Caco-2 (cell line): ENCODE results near the gene BTLA. TPM values are rescaled to one million over a fixed set of nuclear protein-coding genes. Genes with fewer than 3 reads are reported as not detected.

ENCODE experiments used
- BruUV-seq: library from RNA; stranded (reverse); fragments of 400-500 nt; replicated peaks from 2 replicates; lab custom pipeline; 2021; lab: Mats Ljungman, UMichigan
- CTCF ChIA-PET: fragments of 300-600 bp; sonication (Branson Sonifier 250); formaldehyde crosslinking; loops from one replicate; lab custom pipeline; 2022; ENCODE audit warnings: antibody characterized with exemption; lab: Charles Lee
- POLR2A ChIA-PET: fragments of 300-600 bp; sonication (Branson Sonifier 250); formaldehyde crosslinking; loops from one replicate; lab custom pipeline; 2022; ENCODE audit warnings: antibody characterized with exemption; lab: Charles Lee
- DNase-seq, 2 experiments: peaks; one replicate each; pipeline versions ENCODE4 v3.0.0 to v3.0.0-alpha.2; 2020 to 2022
- H3K27me3 ChIP-seq: replicated peaks from 2 replicates; pipeline ENCODE4 v1.6.0; 2011; ENCODE audit warnings: low read length; ENCODE audit not compliant: control insufficient read depth, insufficient read depth
- H3K36me3 ChIP-seq: 2 replicates; pipeline ENCODE4 v1.5.1; 2011; ENCODE audit warnings: low read length; ENCODE audit not compliant: control insufficient read depth, insufficient read depth
- H3K4me1 ChIP-seq: fragments of 250-450 bp; sonication (Bioruptor Pico); 2 replicates; pipeline ENCODE4 v1.5.1; 2020; ENCODE audit warnings: mild to moderate bottlenecking
- H3K4me3 ChIP-seq: 2 replicates; pipeline ENCODE4 v1.5.1; 2011; ENCODE audit warnings: low read depth, mild to moderate bottlenecking, control low read depth, low read length
- H3K9me3 ChIP-seq: fragments of 250-450 bp; sonication (Bioruptor Pico); 2 replicates; pipeline ENCODE4 v1.5.1; 2020; ENCODE audit warnings: mild to moderate bottlenecking, moderate library complexity
- H3K27ac Mint-ChIP-seq: one replicate; pipeline ENCODE4 v1.8.0; 2022; ENCODE audit warnings: mixed read lengths; ENCODE audit not compliant: unreplicated experiment
- H3K27me3 Mint-ChIP-seq: one replicate; pipeline ENCODE4 v1.8.0; 2022; ENCODE audit warnings: mixed read lengths; ENCODE audit not compliant: insufficient read depth, unreplicated experiment
- H3K36me3 Mint-ChIP-seq: one replicate; pipeline ENCODE4 v1.8.0; 2022; ENCODE audit warnings: mild to moderate bottlenecking, mixed read lengths; ENCODE audit not compliant: insufficient read depth, unreplicated experiment
- H3K4me1 Mint-ChIP-seq: one replicate; pipeline ENCODE4 v1.8.0; 2022; ENCODE audit warnings: low read depth, mixed read lengths; ENCODE audit not compliant: unreplicated experiment
- H3K4me3 Mint-ChIP-seq: one replicate; pipeline ENCODE4 v1.8.0; 2022; ENCODE audit warnings: mild to moderate bottlenecking, moderate library complexity, mixed read lengths; ENCODE audit not compliant: unreplicated experiment
- H3K9me3 Mint-ChIP-seq: one replicate; pipeline ENCODE4 v1.8.0; 2022; ENCODE audit warnings: mixed read lengths; ENCODE audit not compliant: unreplicated experiment
- intact Hi-C: fragments of 100-400 bp; cut with micrococcal nuclease; formaldehyde crosslinking; loops from one replicate; pipeline ENCODE4 v1.10.0; 2022; ENCODE audit not compliant: unreplicated experiment
- total RNA-seq: library from RNA; stranded (reverse); gene quantifications from 2 replicates; pipeline ENCODE4 v1.2.3, GENCODE V29; 2022
- TF ChIP-seq, protein P1 (sequence below), 2 experiments: fragments of 200-600 bp in 1 of 2; IDR thresholded peaks; 1 replicate in 1 of 2; 2 replicates in 1 of 2; pipeline versions ENCODE4 v1.5.1 to v1.8.0; 2011 to 2022; ENCODE audit warnings: antibody characterized with exemption in 1 of 2, control low read depth in 1 of 2, inconsistent platforms in 1 of 2, low read depth in 1 of 2, low read length in 1 of 2, mild to moderate bottlenecking in 1 of 2, moderate library complexity in 1 of 2; ENCODE audit not compliant: insufficient read depth in 1 of 2, severe bottlenecking in 1 of 2, unreplicated experiment in 1 of 2

Gene BTLA
- total RNA-seq, 1 experiment from 2014 or later = not detected

DNA sequence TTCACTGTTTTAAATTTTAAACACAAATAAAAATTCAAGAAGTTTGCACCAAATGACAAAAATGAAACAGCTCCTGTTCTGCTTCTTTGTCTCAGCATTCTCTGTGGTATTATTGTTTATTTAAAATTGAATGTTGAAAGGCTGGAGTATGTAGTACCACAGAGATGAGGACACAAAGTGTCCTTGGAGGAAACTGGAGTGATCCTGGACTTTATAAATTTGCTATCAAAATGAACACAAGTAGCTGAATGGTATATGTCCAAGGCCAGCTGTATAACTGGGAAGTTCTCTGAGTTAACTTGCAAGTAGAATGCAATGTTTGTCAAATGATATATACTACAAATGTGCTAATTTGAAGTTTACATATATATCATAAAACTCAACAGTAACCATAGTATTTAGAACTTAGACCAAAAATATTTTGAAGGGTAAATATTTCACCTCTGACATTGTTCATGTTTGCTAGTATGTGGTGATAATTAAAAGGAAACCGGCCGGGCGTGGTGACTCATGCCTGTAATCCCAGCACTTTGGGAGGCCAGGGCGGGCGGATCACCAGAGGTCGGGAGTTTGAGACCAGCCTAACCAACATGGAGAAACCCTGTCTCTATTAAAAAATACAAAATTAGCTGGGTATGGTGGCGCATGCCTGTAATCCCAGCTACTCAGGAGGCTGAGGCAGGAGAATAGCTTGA lies 12.3 kb downstream of the BTLA start:
- ChIA-PET CTCF (no interaction called here), POLR2A (no interaction called here)
- Mint-ChIP-seq H3K27me3 (no peaks in the 10 kb centered on the region), H3K27ac (no peak overlapping the region), H3K4me1 (no peaks in the 10 kb centered on the region), H3K9me3 (no peaks in the 10 kb centered on the region), H3K4me3 (no peak overlapping the region), H3K36me3 (no peaks in the 10 kb centered on the region)
- no peaks in the 10 kb centered on the region for H3K27me3 ChIP-seq
- TF ChIP-seq, protein P1, sequence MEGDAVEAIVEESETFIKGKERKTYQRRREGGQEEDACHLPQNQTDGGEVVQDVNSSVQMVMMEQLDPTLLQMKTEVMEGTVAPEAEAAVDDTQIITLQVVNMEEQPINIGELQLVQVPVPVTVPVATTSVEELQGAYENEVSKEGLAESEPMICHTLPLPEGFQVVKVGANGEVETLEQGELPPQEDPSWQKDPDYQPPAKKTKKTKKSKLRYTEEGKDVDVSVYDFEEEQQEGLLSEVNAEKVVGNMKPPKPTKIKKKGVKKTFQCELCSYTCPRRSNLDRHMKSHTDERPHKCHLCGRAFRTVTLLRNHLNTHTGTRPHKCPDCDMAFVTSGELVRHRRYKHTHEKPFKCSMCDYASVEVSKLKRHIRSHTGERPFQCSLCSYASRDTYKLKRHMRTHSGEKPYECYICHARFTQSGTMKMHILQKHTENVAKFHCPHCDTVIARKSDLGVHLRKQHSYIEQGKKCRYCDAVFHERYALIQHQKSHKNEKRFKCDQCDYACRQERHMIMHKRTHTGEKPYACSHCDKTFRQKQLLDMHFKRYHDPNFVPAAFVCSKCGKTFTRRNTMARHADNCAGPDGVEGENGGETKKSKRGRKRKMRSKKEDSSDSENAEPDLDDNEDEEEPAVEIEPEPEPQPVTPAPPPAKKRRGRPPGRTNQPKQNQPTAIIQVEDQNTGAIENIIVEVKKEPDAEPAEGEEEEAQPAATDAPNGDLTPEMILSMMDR (IDR thresholded peaks at IDR 0.05; ENCODE audit: insufficient read depth in 1 of 2, low read depth in 1 of 2, low read length in 1 of 2, severe bottlenecking in 1 of 2, unreplicated experiment in 1 of 2) = no peak
- H3K9me3 ChIP-seq = no peaks in the 10 kb centered on the region
- H3K36me3 ChIP-seq = no peaks in the 10 kb centered on the region
- H3K4me3 ChIP-seq = no peak overlapping the region
- no peak for DNase-seq
- no TSS peak for BruUV-seq
- intact Hi-C loops = no loop called here
- no peaks in the 10 kb centered on the region for H3K4me1 ChIP-seq

DNA sequence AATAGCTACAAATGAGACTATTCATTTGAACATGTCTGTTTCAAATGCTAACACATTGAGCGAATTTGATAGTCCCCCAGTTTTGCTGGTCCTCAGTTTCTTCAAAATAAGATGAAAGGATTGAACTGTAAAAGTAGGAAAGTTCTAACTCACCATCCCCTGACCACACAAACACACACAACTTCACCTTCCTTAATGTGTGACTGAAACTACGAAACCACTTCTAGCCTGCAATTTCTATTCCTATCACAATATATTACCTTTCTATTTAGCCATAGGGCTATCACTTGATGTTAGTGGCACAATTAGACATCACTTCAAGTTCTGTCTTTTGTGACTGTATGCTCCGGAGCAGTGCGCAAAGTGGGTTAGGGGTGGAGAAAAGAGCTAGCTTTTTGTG lies 14.9 kb downstream of the BTLA start:
- no peak overlapping the region for H3K27ac Mint-ChIP-seq
- Histone ChIP-seq H3K4me1 (no peaks in the 10 kb centered on the region), H3K9me3 (no peaks in the 10 kb centered on the region), H3K4me3 (no peak overlapping the region), H3K27me3 (no peaks in the 10 kb centered on the region), H3K36me3 (no peaks in the 10 kb centered on the region)
- TF ChIP-seq, protein P1 (IDR thresholded peaks at IDR 0.05; ENCODE audit: insufficient read depth in 1 of 2, low read depth in 1 of 2, low read length in 1 of 2, severe bottlenecking in 1 of 2, unreplicated experiment in 1 of 2) = no peak
- no peak overlapping the region for H3K4me3 Mint-ChIP-seq
- H3K27me3 Mint-ChIP-seq = no peaks in the 10 kb centered on the region
- ChIA-PET CTCF (no interaction called here), POLR2A (no interaction called here)
- H3K9me3 Mint-ChIP-seq = no peaks in the 10 kb centered on the region
- H3K4me1 Mint-ChIP-seq = no peaks in the 10 kb centered on the region
- no peak for DNase-seq
- BruUV-seq = no TSS peak
- intact Hi-C loops = no loop called here
- H3K36me3 Mint-ChIP-seq = no peaks in the 10 kb centered on the region

DNA sequence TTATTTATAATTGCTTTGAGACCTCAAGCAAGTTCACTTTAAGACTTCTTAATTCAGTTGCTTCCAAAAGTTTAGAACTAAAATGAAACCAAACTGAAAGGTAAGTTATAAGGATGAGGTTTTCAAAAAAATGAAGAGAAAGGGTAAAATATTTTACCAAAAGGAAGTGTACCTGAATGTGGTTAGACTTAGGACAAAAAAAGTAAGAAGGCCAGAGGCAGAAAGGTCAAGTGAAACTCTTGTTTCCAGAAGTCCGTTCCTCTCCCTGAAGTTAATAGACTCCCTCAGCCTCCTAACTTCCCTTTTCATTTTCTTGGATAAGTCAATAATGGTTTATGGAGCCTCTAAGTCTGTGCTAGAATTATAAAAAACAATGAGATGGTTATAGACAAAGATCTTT lies 16.6 kb downstream of the BTLA start:
- H3K36me3 Mint-ChIP-seq = no peaks in the 10 kb centered on the region
- no peaks in the 10 kb centered on the region for H3K4me1 Mint-ChIP-seq
- POLR2A ChIA-PET = no interaction called here
- Histone ChIP-seq H3K36me3 (no peaks in the 10 kb centered on the region), H3K9me3 (no peaks in the 10 kb centered on the region), H3K27me3 (no peaks in the 10 kb centered on the region), H3K4me1 (no peaks in the 10 kb centered on the region), H3K4me3 (no peak overlapping the region)
- H3K9me3 Mint-ChIP-seq = no peaks in the 10 kb centered on the region
- CTCF ChIA-PET = no interaction called here
- no peaks in the 10 kb centered on the region for H3K27me3 Mint-ChIP-seq
- no peak overlapping the region for H3K27ac Mint-ChIP-seq
- no peak overlapping the region for H3K4me3 Mint-ChIP-seq
- intact Hi-C loops = no loop called here
- TF ChIP-seq, protein P1 (IDR thresholded peaks at IDR 0.05; ENCODE audit: insufficient read depth in 1 of 2, low read depth in 1 of 2, low read length in 1 of 2, severe bottlenecking in 1 of 2, unreplicated experiment in 1 of 2) = no peak
- no peak for DNase-seq
- BruUV-seq = no TSS peak
